DOHH2 (cell line): ENCODE data around the gene SLC25A17.

ENCODE experiments used
- EZH2phosphoT487 ChIP-seq: fragments of 200-600 bp; sonication (generic); IDR thresholded peaks from 2 replicates; pipeline ENCODE4 v1.6.1; 2017; ENCODE audit warnings: borderline replicate concordance, mild to moderate bottlenecking, antibody characterized with exemption, low read length, moderate library complexity, mixed read lengths
- TF ChIP-seq, protein P1 (sequence below): fragments of 200-600 bp; sonication (generic); IDR thresholded peaks from one replicate; pipeline ENCODE4 v1.5.1; 2014; ENCODE audit warnings: antibody characterized with exemption, mild to moderate bottlenecking, low read depth, low read length; ENCODE audit not compliant: poor library complexity, severe bottlenecking

DNA sequence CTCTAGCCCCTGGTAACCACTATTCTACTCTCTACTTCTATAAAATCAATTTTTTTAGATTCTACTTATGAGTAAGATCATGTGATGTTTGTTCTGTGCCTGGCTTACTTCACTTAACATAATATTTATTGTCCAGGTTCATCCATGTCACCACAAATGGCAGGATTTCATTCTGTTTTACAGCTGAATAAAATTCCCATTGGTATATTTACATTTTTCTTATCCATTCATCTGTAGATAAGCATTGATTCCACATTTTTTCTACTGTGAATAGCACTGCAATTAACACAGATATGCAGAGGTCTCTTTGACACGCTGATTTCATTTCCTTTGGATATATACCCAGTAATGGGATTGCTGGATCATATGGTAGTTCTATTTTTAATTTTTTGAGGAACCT is 15.8 kb downstream of the SLC25A17 start:
- TF ChIP-seq, protein P1, sequence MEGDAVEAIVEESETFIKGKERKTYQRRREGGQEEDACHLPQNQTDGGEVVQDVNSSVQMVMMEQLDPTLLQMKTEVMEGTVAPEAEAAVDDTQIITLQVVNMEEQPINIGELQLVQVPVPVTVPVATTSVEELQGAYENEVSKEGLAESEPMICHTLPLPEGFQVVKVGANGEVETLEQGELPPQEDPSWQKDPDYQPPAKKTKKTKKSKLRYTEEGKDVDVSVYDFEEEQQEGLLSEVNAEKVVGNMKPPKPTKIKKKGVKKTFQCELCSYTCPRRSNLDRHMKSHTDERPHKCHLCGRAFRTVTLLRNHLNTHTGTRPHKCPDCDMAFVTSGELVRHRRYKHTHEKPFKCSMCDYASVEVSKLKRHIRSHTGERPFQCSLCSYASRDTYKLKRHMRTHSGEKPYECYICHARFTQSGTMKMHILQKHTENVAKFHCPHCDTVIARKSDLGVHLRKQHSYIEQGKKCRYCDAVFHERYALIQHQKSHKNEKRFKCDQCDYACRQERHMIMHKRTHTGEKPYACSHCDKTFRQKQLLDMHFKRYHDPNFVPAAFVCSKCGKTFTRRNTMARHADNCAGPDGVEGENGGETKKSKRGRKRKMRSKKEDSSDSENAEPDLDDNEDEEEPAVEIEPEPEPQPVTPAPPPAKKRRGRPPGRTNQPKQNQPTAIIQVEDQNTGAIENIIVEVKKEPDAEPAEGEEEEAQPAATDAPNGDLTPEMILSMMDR, result no peak
- no peak for TF ChIP-seq EZH2phosphoT487
